HG03354 (cell line): Measurements from ENCODE around the gene MED16.

Source experiments
- ATAC-seq: cut with Tn5 transposase; IDR thresholded peaks from one replicate; pipeline ENCODE4 v1.9.1; 2021; ENCODE audit warnings: mild to moderate bottlenecking; ENCODE audit not compliant: unreplicated experiment, poor library complexity, severe bottlenecking

Gene MED16

GRCh38 chr19:912181-913079 is 19.4 kb upstream of the MED16 start:
- ATAC-seq = no peak

DNA sequence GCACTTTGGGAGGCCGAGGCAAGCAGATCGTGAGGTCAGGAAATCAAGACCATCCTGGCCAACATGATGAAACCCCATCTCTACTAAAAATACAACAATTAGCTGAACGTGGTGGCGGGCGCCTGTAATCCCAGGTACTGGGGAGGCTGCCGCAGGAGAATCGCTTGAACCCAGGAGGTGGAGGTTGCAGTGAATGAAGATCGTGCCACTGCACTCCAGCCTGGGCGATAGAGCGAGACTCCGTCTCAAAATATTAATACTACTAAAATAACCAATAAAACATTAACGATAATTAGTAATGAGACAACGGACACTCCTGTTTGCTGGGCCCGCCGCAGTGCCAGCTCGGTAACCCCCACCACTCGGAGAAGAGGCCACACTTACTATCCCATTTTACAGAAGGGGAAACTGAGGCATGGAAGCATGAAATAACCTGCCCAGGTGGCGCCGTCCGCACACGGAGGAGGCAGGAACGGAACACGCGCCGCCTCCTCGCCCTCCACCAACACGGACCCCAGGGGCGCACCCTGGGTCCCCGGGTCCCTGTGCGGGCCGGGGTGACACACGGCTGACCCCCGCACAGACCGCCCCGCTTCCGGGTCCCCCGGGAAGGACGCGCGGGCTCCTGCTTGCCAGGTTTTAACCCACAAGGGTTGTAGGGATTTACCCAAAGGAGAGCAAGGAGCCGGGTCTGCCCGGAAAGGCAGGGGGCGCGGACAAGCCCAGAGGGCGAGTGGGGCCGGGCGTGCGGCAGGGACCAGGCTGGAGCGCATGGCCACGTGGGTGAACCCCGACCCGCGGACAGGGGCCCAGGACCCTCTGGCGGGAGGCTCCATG is 18.4 kb upstream of the MED16 start:
- ATAC-seq = no peak

GRCh38 chr19:907183-907853 is 14.3 kb upstream of the MED16 start:
- no peak for ATAC-seq

- ATAC-seq = no peak
Observed at GRCh38 chr19:906480-906879, 13.5 kb upstream of the MED16 start.

DNA sequence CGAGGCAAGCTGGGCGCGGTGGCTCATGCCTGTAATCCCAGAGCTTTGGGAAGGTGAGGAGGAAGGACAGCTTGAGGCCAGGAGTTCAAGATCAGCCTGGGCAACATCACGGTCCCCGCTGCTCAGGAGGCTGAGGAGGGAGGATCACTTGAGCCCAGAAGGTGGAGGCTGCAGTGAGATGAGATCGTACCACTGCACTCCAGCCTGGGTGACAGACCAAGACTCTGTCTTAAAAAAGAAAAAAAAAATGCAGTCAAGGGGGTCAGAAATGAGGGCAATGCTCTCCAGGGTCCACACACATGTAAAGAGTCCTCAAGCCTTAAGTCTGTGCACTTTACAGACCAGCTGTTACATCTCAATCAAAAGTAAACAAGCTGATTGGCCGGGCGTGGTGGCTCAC is 11.6 kb upstream of the MED16 start:
- no peak for ATAC-seq

GRCh38 chr19:903266-903797 is 10.3 kb upstream of the MED16 start:
- ATAC-seq = no peak

GRCh38 chr19:902446-903226 is 9.6 kb upstream of the MED16 start:
- no peak for ATAC-seq

DNA sequence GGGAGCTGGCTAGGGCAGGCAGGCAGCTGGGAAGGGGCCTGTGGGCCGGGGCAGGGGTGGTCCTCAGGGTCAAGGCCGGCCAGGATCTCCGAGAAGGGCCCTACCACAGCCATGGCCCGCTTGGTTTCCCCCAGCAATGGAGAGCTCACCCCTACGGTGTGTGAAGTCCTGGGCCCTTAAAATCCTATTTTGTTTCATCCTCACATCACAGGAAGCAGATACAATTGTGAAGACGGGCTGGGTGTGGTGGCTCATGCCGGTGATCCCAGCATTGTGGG is 9.0 kb upstream of the MED16 start:
- no peak for ATAC-seq

DNA sequence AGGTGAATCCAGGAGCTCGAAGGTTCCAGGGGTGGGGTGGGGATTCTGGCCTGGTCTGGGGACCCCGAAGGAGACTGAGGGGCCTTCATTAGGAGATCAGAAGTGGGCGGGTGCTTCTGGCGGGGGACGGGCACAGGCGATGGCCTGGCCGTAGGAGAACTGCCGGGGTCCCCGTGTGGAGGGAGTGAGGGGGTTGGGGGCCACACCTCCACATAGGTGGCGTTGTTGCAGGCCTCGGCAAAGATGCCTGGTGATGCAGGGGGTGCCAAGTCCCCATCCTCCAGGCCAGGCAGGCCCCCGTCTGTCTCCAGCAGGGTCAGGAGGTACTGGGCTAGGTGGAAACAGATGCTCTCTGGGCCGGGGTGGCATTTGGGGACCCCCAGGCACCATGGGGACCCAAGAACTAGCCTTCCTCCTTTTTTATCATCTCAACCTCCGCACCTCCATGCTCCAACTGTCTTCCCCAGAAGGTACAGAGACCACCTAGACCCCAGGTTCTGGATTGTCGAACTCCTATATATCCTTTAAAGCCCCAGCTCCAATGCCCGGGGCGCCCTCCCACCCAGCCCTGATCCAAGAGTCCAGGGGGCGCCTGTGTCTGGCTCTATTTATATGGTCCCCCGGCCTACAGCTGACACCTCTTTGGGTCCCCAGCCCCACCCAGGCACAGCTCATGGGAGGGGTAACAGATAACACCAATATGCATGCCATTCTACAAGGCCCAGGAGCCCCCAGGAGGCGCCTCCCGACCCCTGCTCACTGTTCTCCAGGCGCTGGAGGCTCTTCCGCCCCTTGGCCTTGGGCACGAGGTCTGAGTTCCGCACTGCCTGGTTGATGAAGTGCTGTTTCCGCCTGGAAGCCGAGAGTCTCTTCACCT is 8.5 kb upstream of the MED16 start:
- ATAC-seq = no peak

GRCh38 chr19:900302-901111 is 7.5 kb upstream of the MED16 start:
- no peak for ATAC-seq

- ATAC-seq = no peak
Observed at GRCh38 chr19:900043-900301, 7.0 kb upstream of the MED16 start.

DNA sequence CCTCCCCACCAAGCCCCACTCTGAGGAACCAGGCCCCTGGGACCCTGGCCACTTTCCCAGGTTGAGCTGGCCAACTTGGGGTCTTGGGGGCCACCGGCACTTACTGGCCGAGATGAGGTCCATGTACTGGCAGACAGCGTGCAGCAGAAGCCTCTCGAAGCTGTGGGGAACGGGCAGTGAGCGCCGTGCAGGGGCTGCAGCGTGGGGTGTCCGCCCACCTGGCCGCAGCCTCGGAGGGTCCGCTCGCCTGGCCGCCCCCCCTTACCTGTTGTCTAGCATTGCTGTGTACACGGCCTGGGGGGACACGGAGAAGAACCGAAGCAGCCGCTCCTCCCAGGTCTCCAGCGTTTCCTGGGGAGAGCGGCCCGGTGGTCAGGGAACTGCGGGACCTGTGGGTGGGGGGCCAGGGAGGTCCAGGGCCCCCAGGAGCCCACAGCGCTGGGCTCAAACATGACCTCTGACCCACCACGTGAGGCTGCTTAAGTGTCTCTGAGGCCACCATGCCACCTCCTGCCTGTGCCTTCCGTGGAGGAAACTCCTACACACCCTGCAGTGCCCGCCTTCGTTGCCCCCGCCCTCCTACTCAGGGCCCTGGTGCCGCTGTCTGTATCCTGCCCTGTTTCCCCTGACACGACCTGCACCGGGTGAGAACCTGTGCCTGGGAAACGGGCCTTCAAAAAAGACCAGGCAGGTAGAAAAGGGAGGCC is 6.5 kb upstream of the MED16 start:
- no peak for ATAC-seq

DNA sequence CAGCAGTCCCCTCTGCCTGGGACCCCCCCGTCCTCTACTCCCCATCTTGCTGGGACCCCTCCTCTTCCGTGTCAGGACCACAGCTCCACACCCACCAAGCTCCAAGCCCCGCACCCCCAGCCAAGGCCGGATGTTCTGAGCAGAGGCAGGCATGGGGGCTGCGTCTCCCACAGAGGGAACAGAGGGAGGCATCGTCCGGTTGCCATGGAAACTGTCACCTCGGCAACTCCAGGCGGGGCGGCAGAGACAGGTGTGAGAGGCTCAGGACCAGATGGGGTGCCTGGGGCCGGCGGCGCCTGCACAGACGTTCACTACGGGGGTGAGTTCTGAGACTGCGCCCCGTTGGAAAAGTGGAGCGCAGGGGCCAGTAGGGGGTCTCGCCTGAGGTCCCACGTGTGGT is 5.7 kb upstream of the MED16 start:
- ATAC-seq = no peak

- no peak for ATAC-seq
Observed at GRCh38 chr19:897442-898039, 4.6 kb upstream of the MED16 start.

GRCh38 chr19:896999-897398 is 4.0 kb upstream of the MED16 start:
- no peak for ATAC-seq

DNA sequence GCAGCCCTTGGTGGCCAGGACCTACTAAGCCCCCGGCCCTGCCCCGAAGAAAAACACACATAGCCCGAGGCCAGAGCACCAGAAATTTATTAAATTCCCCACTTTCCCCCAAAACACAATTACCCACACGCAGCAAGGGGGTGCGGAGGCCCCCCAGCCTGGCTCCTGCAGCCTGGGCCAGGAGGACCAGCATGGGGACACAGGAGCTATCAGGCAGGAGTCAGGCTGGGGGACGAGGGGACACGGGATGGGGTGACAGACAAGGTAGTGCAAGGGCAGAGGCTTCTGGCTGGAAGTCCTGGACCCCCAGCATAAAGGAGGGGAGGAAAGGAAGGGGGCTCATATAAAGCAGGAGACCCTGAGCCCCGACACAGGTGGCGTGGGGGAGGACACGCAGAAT is 3.4 kb upstream of the MED16 start:
- no peak for ATAC-seq

GRCh38 chr19:892243-892893 is 619 bp downstream of the MED16 start:
- no peak for ATAC-seq
